ENCODE measurements around the gene DACT1. TPM values are rescaled to one million over a fixed set of nuclear protein-coding genes. Genes with fewer than 3 reads are reported as not detected.

DACT1 gene
- polyA plus RNA-seq, 1 donor from 2014 or later: 125 TPM

- Histone ChIP-seq H3K27me3 (ENCODE audit: insufficient read depth, low read depth, low read length) (no peaks in the 10 kb centered on the region), H3K4me3 (ENCODE audit: low read length) (no peak overlapping the region), H3K9ac (ENCODE audit: low read length) (no peak overlapping the region), H3K9me2 (ENCODE audit: insufficient read depth, low read length) (no peaks in the 10 kb centered on the region), H3K27ac (ENCODE audit: low read length) (no peak overlapping the region), H3K9me3 (ENCODE audit: low read length) (no peaks in the 10 kb centered on the region), H3K79me2 (replicated peaks; ENCODE audit: insufficient read depth, low read length) (no peaks in the 10 kb centered on the region), H3K4me2 (ENCODE audit: low read length) (no peak overlapping the region), H2AFZ (ENCODE audit: low read depth, low read length) (no peak overlapping the region), H3F3A (ENCODE audit: insufficient read depth, low read length, poor library complexity, severe bottlenecking) (no peaks in the 10 kb centered on the region), H3K36me3 (ENCODE audit: insufficient read depth, low read length) (no peaks in the 10 kb centered on the region), H4K20me1 (ENCODE audit: insufficient read depth) (no peaks in the 10 kb centered on the region)
- TF ChIP-seq TAF1 (IDR thresholded peaks at IDR 0.05; ENCODE audit: low read depth): no peak
- no peak for TF ChIP-seq CTCF (IDR thresholded peaks at IDR 0.05; ENCODE audit: poor library complexity, severe bottlenecking)
- TF ChIP-seq MXI1 (conservative IDR thresholded peaks at IDR 0.05; ENCODE audit: poor library complexity, severe bottlenecking): no peak
- TF ChIP-seq REST (IDR thresholded peaks at IDR 0.05; ENCODE audit: borderline replicate concordance): no peak
- no peak for TF ChIP-seq SMC3 (conservative IDR thresholded peaks at IDR 0.05; ENCODE audit: poor library complexity)
- no peak for TF ChIP-seq RAD21 (conservative IDR thresholded peaks at IDR 0.05)
- TF ChIP-seq EP300 (conservative IDR thresholded peaks at IDR 0.05; ENCODE audit: poor library complexity, severe bottlenecking): no peak
- TF ChIP-seq EZH2 (IDR thresholded peaks at IDR 0.05; ENCODE audit: borderline replicate concordance, insufficient read depth, low read length, poor library complexity, severe bottlenecking): no peak
- no peak for TF ChIP-seq POLR2AphosphoS5 (IDR thresholded peaks at IDR 0.05)
Observed at GRCh38 chr14:58677517-58677916, 39.8 kb downstream of the DACT1 start.

GRCh38 chr14:58677996-58678395, 40.2 kb downstream of the DACT1 start:
- Histone ChIP-seq H3F3A (ENCODE audit: insufficient read depth, low read length, poor library complexity, severe bottlenecking) (no peaks in the 10 kb centered on the region), H4K20me1 (ENCODE audit: insufficient read depth) (no peaks in the 10 kb centered on the region), H3K9me2 (ENCODE audit: insufficient read depth, low read length) (no peaks in the 10 kb centered on the region), H3K4me3 (ENCODE audit: low read length) (no peak overlapping the region), H3K27ac (ENCODE audit: low read length) (no peak overlapping the region), H3K9me3 (ENCODE audit: low read length) (no peaks in the 10 kb centered on the region), H3K4me2 (ENCODE audit: low read length) (no peak overlapping the region), H3K27me3 (ENCODE audit: insufficient read depth, low read depth, low read length) (no peaks in the 10 kb centered on the region), H3K79me2 (replicated peaks; ENCODE audit: insufficient read depth, low read length) (no peaks in the 10 kb centered on the region), H3K36me3 (ENCODE audit: insufficient read depth, low read length) (no peaks in the 10 kb centered on the region), H3K9ac (ENCODE audit: low read length) (no peak overlapping the region), H2AFZ (ENCODE audit: low read depth, low read length) (no peak overlapping the region)
- TF ChIP-seq CTCF (IDR thresholded peaks at IDR 0.05; ENCODE audit: poor library complexity, severe bottlenecking): no peak
